Activated T-cell treated with anti-CD3 and anti-CD28 coated beads for 48 hours (primary cell): ENCODE results near the gene RAB18.
"Not testable (repeated sequence)": the region's sequence is repeated elsewhere in the genome, so short reads cannot be mapped to it uniquely, and the experiment has no call there.

Experiments
- DNase-seq: peaks from one replicate; pipeline ENCODE4 v3.0.0-alpha.2; 2020; ENCODE audit warnings: low read depth

Gene RAB18

GRCh38 chr10:27547047-27547446 lies 42.9 kb downstream of the RAB18 start:
- no peak for DNase-seq

GRCh38 chr10:27547482-27547881 lies 43.4 kb downstream of the RAB18 start:
- no peak for DNase-seq

GRCh38 chr10:27550823-27551222 lies 46.7 kb downstream of the RAB18 start:
- DNase-seq, result no peak

GRCh38 chr10:27558612-27559020 lies 54.5 kb downstream of the RAB18 start:
- DNase-seq, result no peak

GRCh38 chr10:27561334-27561733 lies 57.2 kb downstream of the RAB18 start:
- DNase-seq, result no peak

GRCh38 chr10:27564398-27564797 lies 60.3 kb downstream of the RAB18 start:
- DNase-seq, result no peak

GRCh38 chr10:27564880-27565279 lies 60.8 kb downstream of the RAB18 start:
- DNase-seq, result no peak

- no peak for DNase-seq
Measured at GRCh38 chr10:27568196-27569175, 64.4 kb downstream of the RAB18 start.

- DNase-seq, result no peak
Measured at GRCh38 chr10:27569946-27570345, 65.8 kb downstream of the RAB18 start.

GRCh38 chr10:27577038-27577437 lies 72.9 kb downstream of the RAB18 start:
- not testable (repeated sequence) for DNase-seq

GRCh38 chr10:27578316-27578715 lies 74.2 kb downstream of the RAB18 start:
- DNase-seq, result no peak

- no peak for DNase-seq
Measured at GRCh38 chr10:27581225-27581624, 77.1 kb downstream of the RAB18 start.

GRCh38 chr10:27584302-27584701 lies 80.2 kb downstream of the RAB18 start:
- DNase-seq, result no peak
